DND-41 (cell line): ENCODE results near the gene WDR7.

Experiments
- ATAC-seq: fragments of 200-7000 bp; cut with Tn5 transposase; 3 replicates; pipeline ENCODE4 v1.9.1; 2021; ENCODE audit warnings: low read depth; ENCODE audit not compliant: insufficient read depth
- DNase-seq: peaks from one replicate; pipeline ENCODE4 v3.0.0-alpha.2; 2020
- H2AFZ ChIP-seq: 2 replicates; pipeline ENCODE4 v1.6.0; 2012; ENCODE audit warnings: low read depth, low read length
- H3K27ac ChIP-seq: 2 replicates; pipeline ENCODE4 v1.5.1; 2012; ENCODE audit warnings: low read length, inconsistent platforms
- H3K27me3 ChIP-seq: fragments of 200-600 bp; sonication (generic); 2 replicates; pipeline ENCODE4 v1.6.0; 2012; ENCODE audit warnings: low read length, mild to moderate bottlenecking, inconsistent platforms; ENCODE audit not compliant: insufficient read depth, poor library complexity
- H3K36me3 ChIP-seq: 2 replicates; pipeline ENCODE4 v1.5.1; 2012; ENCODE audit warnings: low read length, inconsistent platforms; ENCODE audit not compliant: insufficient read depth
- H3K4me1 ChIP-seq: 2 replicates; pipeline ENCODE4 v1.5.1; 2012; ENCODE audit warnings: mild to moderate bottlenecking, low read length; ENCODE audit not compliant: insufficient read depth
- H3K4me2 ChIP-seq: 2 replicates; pipeline ENCODE4 v1.6.0; 2012; ENCODE audit warnings: mild to moderate bottlenecking, moderate library complexity, low read length, inconsistent platforms; ENCODE audit not compliant: insufficient read depth
- H3K4me3 ChIP-seq, 2 experiments: fragments of 200-600 bp in 1 of 2; shearing (Covaris generic) in 1 of 2; 2 replicates each; pipeline ENCODE4 v1.5.1; 2012 to 2016; ENCODE audit warnings: inconsistent platforms in 2 of 2, low read length in 2 of 2, mild to moderate bottlenecking in 2 of 2, low read depth in 1 of 2, moderate library complexity in 1 of 2
- H3K79me2 ChIP-seq: 2 replicates; pipeline ENCODE4 v1.6.0; 2012; ENCODE audit warnings: low read length, inconsistent platforms; ENCODE audit not compliant: insufficient read depth
- H3K9ac ChIP-seq: 2 replicates; pipeline ENCODE4 v1.6.0; 2012; ENCODE audit warnings: low read depth, mild to moderate bottlenecking, inconsistent platforms, low read length, moderate library complexity
- H3K9me3 ChIP-seq: 2 replicates; pipeline ENCODE4 v1.5.1; 2012; ENCODE audit warnings: low read length, moderate library complexity, mild to moderate bottlenecking, inconsistent platforms; ENCODE audit not compliant: insufficient read depth, severe bottlenecking
- H4K20me1 ChIP-seq: 2 replicates; pipeline ENCODE4 v1.6.0; 2012; ENCODE audit warnings: low read length; ENCODE audit not compliant: insufficient read depth
- EZH2 ChIP-seq: IDR thresholded peaks from 3 replicates; pipeline ENCODE4 v1.6.1; 2012; ENCODE audit warnings: borderline replicate concordance, low read depth, mild to moderate bottlenecking, moderate library complexity, low read length, inconsistent platforms; ENCODE audit not compliant: severe bottlenecking
- TF ChIP-seq, protein P1 (sequence below): IDR thresholded peaks from 2 replicates; pipeline ENCODE4 v1.5.1; 2012; ENCODE audit warnings: borderline replicate concordance, low read length, moderate library complexity, mild to moderate bottlenecking; ENCODE audit not compliant: poor library complexity, severe bottlenecking; ENCODE audit errors: extremely low read depth

The WDR7 gene

DNA sequence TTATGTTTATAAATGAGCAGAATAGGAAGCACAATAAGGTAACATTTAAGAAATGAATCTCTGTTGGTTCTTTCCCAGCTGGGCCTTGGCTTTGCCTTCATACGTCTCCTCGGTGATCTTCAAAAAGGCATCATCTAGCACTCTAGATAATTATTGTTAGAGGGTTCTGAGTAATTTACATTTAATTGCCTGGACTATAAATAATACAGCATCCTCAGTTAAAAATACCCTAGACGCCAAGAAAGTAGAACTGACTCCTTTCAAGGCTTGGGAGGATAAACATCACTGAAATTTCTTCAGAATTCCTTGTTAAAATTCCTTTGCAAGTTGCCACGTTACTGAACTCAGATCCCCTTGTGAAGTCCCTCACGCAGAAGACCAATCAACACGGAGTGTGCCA lies 296.1 kb downstream of the WDR7 start:
- TF ChIP-seq, protein P1, sequence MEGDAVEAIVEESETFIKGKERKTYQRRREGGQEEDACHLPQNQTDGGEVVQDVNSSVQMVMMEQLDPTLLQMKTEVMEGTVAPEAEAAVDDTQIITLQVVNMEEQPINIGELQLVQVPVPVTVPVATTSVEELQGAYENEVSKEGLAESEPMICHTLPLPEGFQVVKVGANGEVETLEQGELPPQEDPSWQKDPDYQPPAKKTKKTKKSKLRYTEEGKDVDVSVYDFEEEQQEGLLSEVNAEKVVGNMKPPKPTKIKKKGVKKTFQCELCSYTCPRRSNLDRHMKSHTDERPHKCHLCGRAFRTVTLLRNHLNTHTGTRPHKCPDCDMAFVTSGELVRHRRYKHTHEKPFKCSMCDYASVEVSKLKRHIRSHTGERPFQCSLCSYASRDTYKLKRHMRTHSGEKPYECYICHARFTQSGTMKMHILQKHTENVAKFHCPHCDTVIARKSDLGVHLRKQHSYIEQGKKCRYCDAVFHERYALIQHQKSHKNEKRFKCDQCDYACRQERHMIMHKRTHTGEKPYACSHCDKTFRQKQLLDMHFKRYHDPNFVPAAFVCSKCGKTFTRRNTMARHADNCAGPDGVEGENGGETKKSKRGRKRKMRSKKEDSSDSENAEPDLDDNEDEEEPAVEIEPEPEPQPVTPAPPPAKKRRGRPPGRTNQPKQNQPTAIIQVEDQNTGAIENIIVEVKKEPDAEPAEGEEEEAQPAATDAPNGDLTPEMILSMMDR = no peak
- TF ChIP-seq EZH2 = no peak
- DNase-seq = no peak
- no peaks in the 10 kb centered on the region for H3K27me3 ChIP-seq

DNA sequence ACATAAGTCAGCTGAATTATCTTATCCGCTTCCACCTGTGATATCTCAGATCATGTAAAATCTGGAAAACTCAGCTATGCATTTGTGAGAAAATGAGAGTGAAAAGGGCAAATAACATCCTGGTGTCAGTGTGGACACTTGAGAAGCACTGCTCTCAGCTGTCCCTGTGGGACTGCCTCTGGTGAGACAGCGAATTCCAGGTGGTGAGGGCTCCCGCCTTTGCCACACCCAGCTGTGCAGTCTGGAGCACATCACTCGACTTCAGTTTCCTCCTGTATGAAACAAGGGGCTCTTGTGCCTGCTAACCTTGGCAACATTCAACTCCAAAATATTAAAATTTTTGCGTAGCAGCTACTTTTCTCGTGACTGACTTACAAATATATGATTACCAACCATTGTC lies 300.9 kb downstream of the WDR7 start:
- H3K36me3 ChIP-seq = no peaks in the 10 kb centered on the region; the same call in 1 of the 2 replicates
- no peaks in the 10 kb centered on the region for H3K79me2 ChIP-seq
- no peak overlapping the region for H3K4me2 ChIP-seq
- no peak overlapping the region for H3K4me3 ChIP-seq
- H2AFZ ChIP-seq = no peak overlapping the region
- no peaks in the 10 kb centered on the region for H3K9me3 ChIP-seq
- no peak for ATAC-seq
- H3K27me3 ChIP-seq = no peaks in the 10 kb centered on the region
- no peaks in the 10 kb centered on the region for H3K4me1 ChIP-seq
- no peak for DNase-seq
- no peak overlapping the region for H3K27ac ChIP-seq
- no peak overlapping the region for H3K9ac ChIP-seq
- no peaks in the 10 kb centered on the region for H4K20me1 ChIP-seq
- TF ChIP-seq, protein P1 = no peak
- TF ChIP-seq EZH2 = no peak

More for the DNA sequence above, 296.1 kb downstream of the WDR7 start:
- Histone ChIP-seq H3K36me3 (no peaks in the 10 kb centered on the region; the same call in 1 of the 2 replicates), H4K20me1 (no peaks in the 10 kb centered on the region), H3K27ac (no peak overlapping the region), H3K9ac (no peak overlapping the region), H2AFZ (no peak overlapping the region), H3K9me3 (no peaks in the 10 kb centered on the region), H3K4me2 (no peak overlapping the region), H3K79me2 (no peaks in the 10 kb centered on the region), H3K4me3 (no peak overlapping the region), H3K4me1 (no peaks in the 10 kb centered on the region)
- no peak for ATAC-seq

DNA sequence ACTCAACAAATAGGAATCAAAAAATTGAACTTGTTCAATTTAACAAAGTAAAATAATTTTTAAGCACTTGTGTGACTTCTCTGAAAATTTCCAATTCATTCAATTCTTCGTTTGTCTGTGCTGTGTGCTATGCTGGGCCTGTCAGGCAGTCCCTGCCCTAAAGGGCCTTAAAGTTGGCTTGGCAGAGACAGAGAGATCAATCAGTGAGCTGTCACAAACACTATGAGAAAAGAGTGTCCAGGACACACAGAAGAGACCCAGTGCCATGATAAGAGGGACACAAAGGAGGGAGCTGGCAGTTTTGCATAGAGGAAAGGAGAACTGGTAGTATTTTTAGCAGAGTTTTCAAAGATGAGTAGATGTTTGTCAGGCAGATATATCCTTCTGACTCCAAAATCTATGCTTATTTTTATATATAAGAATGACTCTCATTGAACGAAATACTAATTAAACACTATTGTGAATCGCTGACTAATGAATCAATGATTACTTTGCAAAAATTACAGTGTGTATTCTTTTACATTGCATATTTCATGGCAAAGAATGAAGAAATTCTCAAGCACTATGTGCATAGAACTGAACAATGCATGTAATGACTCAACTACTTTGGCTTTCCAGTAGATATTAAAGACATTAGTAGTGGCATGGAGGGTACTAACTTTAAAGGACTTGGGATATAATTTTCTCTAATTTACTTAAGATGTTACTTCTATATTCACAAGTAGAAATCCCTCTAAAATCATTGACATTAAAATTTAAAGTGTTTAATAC lies 302.5 kb downstream of the WDR7 start:
- no peak overlapping the region for H2AFZ ChIP-seq
- no peaks in the 10 kb centered on the region for H3K9me3 ChIP-seq
- ATAC-seq (no peak), DNase-seq (no peak)
- H3K27me3 ChIP-seq = no peaks in the 10 kb centered on the region
- no peak overlapping the region for H3K4me3 ChIP-seq
- H3K9ac ChIP-seq = no peak overlapping the region
- no peaks in the 10 kb centered on the region for H3K4me1 ChIP-seq
- no peaks in the 10 kb centered on the region for H4K20me1 ChIP-seq
- no peaks in the 10 kb centered on the region for H3K79me2 ChIP-seq
- H3K27ac ChIP-seq = no peak overlapping the region
- H3K36me3 ChIP-seq = no peaks in the 10 kb centered on the region
- TF ChIP-seq EZH2 = no peak
- TF ChIP-seq, protein P1 = no peak
- no peak overlapping the region for H3K4me2 ChIP-seq
